Gastroesophageal sphincter (tissue), 4 donors: Measurements from ENCODE around the gene APOC4. TPM values are rescaled to one million over a fixed set of nuclear protein-coding genes. Genes with fewer than 3 reads are reported as not detected.

ENCODE experiments used
- ATAC-seq: fragments of 150-250 bp; one replicate; pipeline ENCODE4 v1.9.1; 2016; ENCODE audit warnings: mild to moderate bottlenecking, moderate library complexity
- H3K27ac ChIP-seq, 4 donors: fragments of 200-600 bp; sonication (generic) in 3 of 4; 1 replicate in 3 of 4; 2 replicates in 1 of 4; pipeline ENCODE4 v1.5.1; 2016 to 2019
- H3K27me3 ChIP-seq: fragments of 200-600 bp; sonication (generic); one replicate; pipeline ENCODE4 v1.5.1; 2019
- H3K36me3 ChIP-seq, 2 donors: fragments of 200-600 bp; sonication (generic); one replicate each; pipeline ENCODE4 v1.5.1; 2019; ENCODE audit warnings: control low read depth in 1 of 2
- H3K4me1 ChIP-seq, 3 donors: fragments of 200-600 bp; sonication (generic); 1 replicate in 2 of 3; 2 replicates in 1 of 3; pipeline ENCODE4 v1.5.1; 2016 to 2019; ENCODE audit warnings: control low read depth in 2 of 3
- H3K4me3 ChIP-seq, 2 donors: fragments of 200-600 bp; sonication (generic); one replicate each; pipeline ENCODE4 v1.5.1; 2019; ENCODE audit warnings: mild to moderate bottlenecking in 1 of 2, moderate library complexity in 1 of 2
- H3K9me3 ChIP-seq, 3 donors: fragments of 200-600 bp; sonication (generic); one replicate each; pipeline ENCODE4 v1.5.1; 2017 to 2019; ENCODE audit warnings: control low read depth in 2 of 3
- EP300 ChIP-seq: sonication (generic); formaldehyde crosslinking; IDR thresholded peaks from one replicate; pipeline ENCODE4 v1.6.1; 2017; ENCODE audit warnings: antibody characterized with exemption, mild to moderate bottlenecking
- POLR2A ChIP-seq, 2 donors: fragments of 450-650 bp; IDR thresholded peaks; one replicate each; pipeline ENCODE4 v1.6.1; 2017; ENCODE audit warnings: antibody characterized with exemption in 2 of 2, mild to moderate bottlenecking in 2 of 2, moderate library complexity in 1 of 2
- POLR2AphosphoS5 ChIP-seq: sonication (generic); formaldehyde crosslinking; IDR thresholded peaks from one replicate; pipeline ENCODE4 v1.6.1; 2017; ENCODE audit warnings: antibody characterized with exemption
- WGBS, 2 donors: methylation state at CpG; one replicate each; pipeline ENCODE4 v1.1.5; 2018; ENCODE audit warnings: low coverage in 1 of 2; 5-methylcytosine and 5-hydroxymethylcytosine counted together
- total RNA-seq, 4 donors: library from RNA; depleted of rRNA; stranded (reverse); fragments of >200 nt; gene quantifications; one replicate each; pipeline ENCODE4 v1.1.0, GENCODE V29; 2016
- TF ChIP-seq, protein P1 (sequence below), 4 experiments: fragments of 200-600 bp in 2 of 4; fragments of 450-650 bp in 2 of 4; sonication (generic) in 1 of 4; IDR thresholded peaks; one replicate each; pipeline ENCODE4 v1.5.1; 2017 to 2019; ENCODE audit warnings: antibody characterized with exemption in 4 of 4, mild to moderate bottlenecking in 2 of 4, moderate library complexity in 2 of 4

The APOC4 gene, protein sequence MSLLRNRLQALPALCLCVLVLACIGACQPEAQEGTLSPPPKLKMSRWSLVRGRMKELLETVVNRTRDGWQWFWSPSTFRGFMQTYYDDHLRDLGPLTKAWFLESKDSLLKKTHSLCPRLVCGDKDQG
- not detected for total RNA-seq

DNA sequence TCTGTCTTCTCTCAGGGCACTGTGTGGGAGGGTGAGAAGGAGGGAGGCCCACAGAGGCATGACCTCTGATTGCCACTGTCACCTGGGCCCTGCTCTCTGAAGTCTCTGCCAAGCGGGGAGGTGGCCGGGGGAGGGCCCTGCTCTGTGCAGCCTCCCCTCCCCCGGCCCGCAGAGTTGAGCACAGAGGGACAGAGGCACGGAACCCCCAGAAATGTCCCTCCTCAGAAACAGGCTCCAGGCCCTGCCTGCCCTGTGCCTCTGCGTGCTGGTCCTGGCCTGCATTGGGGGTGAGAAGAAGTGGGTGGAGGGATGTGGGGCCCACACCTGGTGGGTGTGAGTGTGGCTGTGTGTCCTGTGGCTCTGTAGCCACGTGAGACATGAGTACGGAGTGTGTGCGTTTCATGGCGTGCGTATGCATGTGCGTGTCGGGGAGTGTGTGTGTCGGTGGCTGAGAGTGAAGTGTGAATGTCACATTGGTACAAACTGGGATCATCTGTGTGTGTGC is at the start of gene APOC4:
Gene APOC4 (plus strand): TSS at position 171 of the 505 bp plus-strand sequence. CDS start 41 bp downstream, at position 212.
- Histone ChIP-seq H3K27me3 (no peaks in the 10 kb centered on the region), H3K9me3 (no peaks in the 10 kb centered on the region), H3K36me3 (no peaks in the 10 kb centered on the region), H3K4me3 (no peak within 1 kb of the TSS), H3K27ac (no peak within 1 kb of the TSS), H3K4me1 (no peaks in the 10 kb centered on the region)
- ATAC-seq = no peak
- TF ChIP-seq EP300 (no peak), POLR2AphosphoS5 (no peak), POLR2A (IDR thresholded peaks at IDR 0.05) (no peak)
- TF ChIP-seq, protein P1, sequence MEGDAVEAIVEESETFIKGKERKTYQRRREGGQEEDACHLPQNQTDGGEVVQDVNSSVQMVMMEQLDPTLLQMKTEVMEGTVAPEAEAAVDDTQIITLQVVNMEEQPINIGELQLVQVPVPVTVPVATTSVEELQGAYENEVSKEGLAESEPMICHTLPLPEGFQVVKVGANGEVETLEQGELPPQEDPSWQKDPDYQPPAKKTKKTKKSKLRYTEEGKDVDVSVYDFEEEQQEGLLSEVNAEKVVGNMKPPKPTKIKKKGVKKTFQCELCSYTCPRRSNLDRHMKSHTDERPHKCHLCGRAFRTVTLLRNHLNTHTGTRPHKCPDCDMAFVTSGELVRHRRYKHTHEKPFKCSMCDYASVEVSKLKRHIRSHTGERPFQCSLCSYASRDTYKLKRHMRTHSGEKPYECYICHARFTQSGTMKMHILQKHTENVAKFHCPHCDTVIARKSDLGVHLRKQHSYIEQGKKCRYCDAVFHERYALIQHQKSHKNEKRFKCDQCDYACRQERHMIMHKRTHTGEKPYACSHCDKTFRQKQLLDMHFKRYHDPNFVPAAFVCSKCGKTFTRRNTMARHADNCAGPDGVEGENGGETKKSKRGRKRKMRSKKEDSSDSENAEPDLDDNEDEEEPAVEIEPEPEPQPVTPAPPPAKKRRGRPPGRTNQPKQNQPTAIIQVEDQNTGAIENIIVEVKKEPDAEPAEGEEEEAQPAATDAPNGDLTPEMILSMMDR (IDR thresholded peaks at IDR 0.05) = no peak
- WGBS, 2 donors = 100% methylated on average over 5 of the region's 14 CpGs; no CpG with 5 or more reads in 1 of the 2 donors

DNA sequence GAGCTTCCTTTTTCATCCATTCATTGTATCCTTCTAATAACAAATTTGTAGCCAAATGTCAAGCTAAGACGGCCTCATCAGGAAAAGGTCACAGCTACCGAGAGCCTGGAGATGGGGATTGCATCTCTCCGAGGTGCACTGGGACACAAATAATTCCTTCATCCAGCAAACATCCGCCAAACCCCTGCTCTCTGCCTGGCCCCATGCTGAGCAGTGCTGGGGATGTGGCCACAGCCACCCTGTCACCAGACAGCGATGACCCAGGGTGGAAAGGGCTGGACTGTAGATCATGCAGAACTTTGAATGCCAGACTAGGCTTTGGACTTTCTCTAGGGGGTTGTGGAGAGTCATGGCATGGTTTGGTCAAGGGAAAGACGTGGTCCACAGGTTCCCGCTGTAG is 49.1 kb upstream of the APOC4 start:
- Histone ChIP-seq H3K4me1 (peaks cover 0 to 32% (median 20%) of the 10 kb centered on the region in 3 donors), H3K36me3 (peaks cover 0 to 65% of the 10 kb centered on the region in 2 donors), H3K4me3 (no peak overlapping the region), H3K9me3 (no peaks in the 10 kb centered on the region), H3K27ac (no peak overlapping the region), H3K27me3 (no peaks in the 10 kb centered on the region)
- WGBS, 2 donors = 80 to 94% methylated on average over 4 of the region's 7 CpGs
- TF ChIP-seq, protein P1 (IDR thresholded peaks at IDR 0.05) = no peak
- TF ChIP-seq EP300 (no peak), POLR2AphosphoS5 (no peak), POLR2A (IDR thresholded peaks at IDR 0.05) (no peak)
- no peak for ATAC-seq

DNA sequence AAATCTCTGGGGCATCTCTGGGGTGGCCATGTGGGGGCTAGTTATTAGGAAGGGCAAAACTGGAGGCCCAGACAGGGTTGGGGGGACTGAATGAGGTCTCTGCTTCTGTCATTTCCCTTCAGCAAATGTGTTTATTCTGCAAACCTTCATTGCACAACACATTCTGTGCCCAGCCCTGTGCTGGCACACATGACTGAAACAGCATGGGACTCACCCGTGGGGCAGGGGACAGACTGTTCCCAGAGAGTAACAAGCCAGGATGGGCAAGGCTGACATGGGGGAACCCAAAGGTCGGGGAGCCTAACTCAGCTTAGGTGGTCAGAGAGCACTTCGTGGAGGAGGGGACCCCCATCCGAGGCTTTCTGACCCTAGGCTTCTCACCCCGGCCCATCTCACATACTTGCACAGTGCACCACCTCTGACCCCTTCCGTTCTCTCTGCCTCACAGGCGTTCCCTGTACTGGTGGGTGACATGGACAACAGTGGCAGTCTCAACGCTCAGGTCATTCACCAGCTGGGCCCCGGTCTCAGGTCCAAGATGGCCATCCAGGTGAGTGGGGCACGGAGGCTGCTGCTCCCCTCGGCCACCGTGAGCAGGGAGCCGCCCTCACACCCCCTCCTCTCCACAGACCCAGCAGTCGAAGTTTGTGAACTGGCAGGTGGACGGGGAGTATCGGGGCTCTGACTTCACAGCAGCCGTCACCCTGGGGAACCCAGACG is 48.5 kb upstream of the APOC4 start:
- H3K4me3 ChIP-seq = no peak overlapping the region
- H3K36me3 ChIP-seq = peaks cover 0 to 65% of the 10 kb centered on the region in 2 donors
- 90% methylated on average over 10 of the region's 18 CpGs; no CpG with 5 or more reads in 1 of the 2 donors for WGBS, 2 donors
- H3K9me3 ChIP-seq = no peaks in the 10 kb centered on the region
- H3K27ac ChIP-seq = no peak overlapping the region
- H3K4me1 ChIP-seq = peaks cover 0 to 32% (median 20%) of the 10 kb centered on the region in 3 donors
- no peak for ATAC-seq
- H3K27me3 ChIP-seq = no peaks in the 10 kb centered on the region
- no peak for TF ChIP-seq EP300
- no peak for TF ChIP-seq POLR2A (IDR thresholded peaks at IDR 0.05)
- no peak for TF ChIP-seq POLR2AphosphoS5
- TF ChIP-seq, protein P1 (IDR thresholded peaks at IDR 0.05) = no peak

DNA sequence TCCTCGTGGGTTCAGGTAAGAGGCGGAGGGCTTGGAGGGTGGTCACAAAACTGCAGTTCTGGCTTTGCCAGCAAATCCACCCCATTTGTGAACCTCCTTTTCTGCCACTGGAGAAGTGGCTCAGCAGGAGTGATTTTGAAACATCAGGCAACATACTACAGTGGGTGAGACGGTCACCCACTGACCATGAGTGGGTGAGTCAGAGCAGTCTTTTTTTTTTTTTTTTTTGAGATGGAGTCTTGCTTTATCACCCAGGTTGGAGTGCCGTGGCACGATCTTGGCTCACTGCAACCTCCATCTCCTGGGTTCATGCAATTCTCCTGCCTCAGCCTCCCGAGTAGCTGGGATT is 48.0 kb upstream of the APOC4 start:
- Histone ChIP-seq H3K9me3 (no peaks in the 10 kb centered on the region), H3K27me3 (no peaks in the 10 kb centered on the region), H3K4me3 (no peak overlapping the region), H3K27ac (no peak overlapping the region), H3K4me1 (peaks cover 0 to 32% (median 20%) of the 10 kb centered on the region in 3 donors), H3K36me3 (peaks cover 0 to 67% of the 10 kb centered on the region in 2 donors)
- 83% methylated on average over 2 to 4 of the region's 6 CpGs for WGBS, 2 donors
- no peak for TF ChIP-seq POLR2A (IDR thresholded peaks at IDR 0.05)
- TF ChIP-seq, protein P1 (IDR thresholded peaks at IDR 0.05) = no peak
- no peak for TF ChIP-seq EP300
- TF ChIP-seq POLR2AphosphoS5 = no peak
- ATAC-seq = no peak

DNA sequence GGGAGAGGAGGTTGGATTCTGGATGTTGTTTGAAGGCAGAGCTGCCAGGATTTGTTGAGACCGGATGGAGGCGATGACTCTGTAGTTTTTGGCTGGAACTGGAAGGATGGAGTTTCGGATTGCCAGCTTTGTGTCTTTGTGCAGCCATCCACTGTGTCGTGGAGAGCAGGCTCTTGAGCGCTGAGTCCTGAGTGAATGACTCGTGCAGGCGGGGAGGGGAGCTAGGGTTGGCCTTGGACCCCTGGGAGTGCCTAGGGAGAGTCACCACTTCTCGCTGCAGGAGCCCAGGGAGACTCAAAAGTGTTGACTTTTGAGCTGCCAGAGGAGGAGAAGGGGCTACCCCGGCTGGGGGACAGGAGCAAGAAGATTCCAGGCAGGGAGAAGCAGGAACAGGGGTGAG is 47.1 kb upstream of the APOC4 start:
- TF ChIP-seq POLR2AphosphoS5 (no peak), POLR2A (IDR thresholded peaks at IDR 0.05) (no peak), EP300 (no peak)
- TF ChIP-seq, protein P1 (IDR thresholded peaks at IDR 0.05) = no peak
- no peaks in the 10 kb centered on the region for H3K27me3 ChIP-seq
- no peaks in the 10 kb centered on the region for H3K9me3 ChIP-seq
- no peak overlapping the region for H3K4me3 ChIP-seq
- H3K27ac ChIP-seq = no peak overlapping the region
- H3K36me3 ChIP-seq = peaks cover 0 to 74% of the 10 kb centered on the region in 2 donors
- ATAC-seq = no peak
- 73 to 79% methylated on average over 3 to 8 of the region's 9 CpGs for WGBS, 2 donors
- peaks cover 0 to 23% (median 14%) of the 10 kb centered on the region in 3 donors for H3K4me1 ChIP-seq
